Caco-2 (cell line): Measurements from ENCODE around the gene SLC35B4. TPM values are rescaled to one million over a fixed set of nuclear protein-coding genes. Genes with fewer than 3 reads are reported as not detected.
"Not testable (repeated sequence)": the region's sequence is repeated elsewhere in the genome, so short reads cannot be mapped to it uniquely, and the experiment has no call there.

Source experiments
- BruUV-seq: library from RNA; stranded (reverse); fragments of 400-500 nt; replicated peaks from 2 replicates; lab custom pipeline; 2021; lab: Mats Ljungman, UMichigan
- CTCF ChIA-PET: fragments of 300-600 bp; sonication (Branson Sonifier 250); formaldehyde crosslinking; loops from one replicate; lab custom pipeline; 2022; ENCODE audit warnings: antibody characterized with exemption; lab: Charles Lee
- POLR2A ChIA-PET: fragments of 300-600 bp; sonication (Branson Sonifier 250); formaldehyde crosslinking; loops from one replicate; lab custom pipeline; 2022; ENCODE audit warnings: antibody characterized with exemption; lab: Charles Lee
- DNase-seq, 2 experiments: peaks; one replicate each; pipeline versions ENCODE4 v3.0.0 to v3.0.0-alpha.2; 2020 to 2022
- H3K27me3 ChIP-seq: replicated peaks from 2 replicates; pipeline ENCODE4 v1.6.0; 2011; ENCODE audit warnings: low read length; ENCODE audit not compliant: control insufficient read depth, insufficient read depth
- H3K36me3 ChIP-seq: 2 replicates; pipeline ENCODE4 v1.5.1; 2011; ENCODE audit warnings: low read length; ENCODE audit not compliant: control insufficient read depth, insufficient read depth
- H3K4me1 ChIP-seq: fragments of 250-450 bp; sonication (Bioruptor Pico); 2 replicates; pipeline ENCODE4 v1.5.1; 2020; ENCODE audit warnings: mild to moderate bottlenecking
- H3K4me3 ChIP-seq: 2 replicates; pipeline ENCODE4 v1.5.1; 2011; ENCODE audit warnings: low read depth, mild to moderate bottlenecking, control low read depth, low read length
- H3K9me3 ChIP-seq: fragments of 250-450 bp; sonication (Bioruptor Pico); 2 replicates; pipeline ENCODE4 v1.5.1; 2020; ENCODE audit warnings: mild to moderate bottlenecking, moderate library complexity
- H3K27ac Mint-ChIP-seq: one replicate; pipeline ENCODE4 v1.8.0; 2022; ENCODE audit warnings: mixed read lengths; ENCODE audit not compliant: unreplicated experiment
- H3K27me3 Mint-ChIP-seq: one replicate; pipeline ENCODE4 v1.8.0; 2022; ENCODE audit warnings: mixed read lengths; ENCODE audit not compliant: insufficient read depth, unreplicated experiment
- H3K36me3 Mint-ChIP-seq: one replicate; pipeline ENCODE4 v1.8.0; 2022; ENCODE audit warnings: mild to moderate bottlenecking, mixed read lengths; ENCODE audit not compliant: insufficient read depth, unreplicated experiment
- H3K4me1 Mint-ChIP-seq: one replicate; pipeline ENCODE4 v1.8.0; 2022; ENCODE audit warnings: low read depth, mixed read lengths; ENCODE audit not compliant: unreplicated experiment
- H3K4me3 Mint-ChIP-seq: one replicate; pipeline ENCODE4 v1.8.0; 2022; ENCODE audit warnings: mild to moderate bottlenecking, moderate library complexity, mixed read lengths; ENCODE audit not compliant: unreplicated experiment
- H3K9me3 Mint-ChIP-seq: one replicate; pipeline ENCODE4 v1.8.0; 2022; ENCODE audit warnings: mixed read lengths; ENCODE audit not compliant: unreplicated experiment
- CTCF ChIP-seq, 2 experiments: fragments of 200-600 bp in 1 of 2; IDR thresholded peaks; 1 replicate in 1 of 2; 2 replicates in 1 of 2; pipeline versions ENCODE4 v1.5.1 to v1.8.0; 2011 to 2022; ENCODE audit warnings: antibody characterized with exemption in 1 of 2, control low read depth in 1 of 2, inconsistent platforms in 1 of 2, low read depth in 1 of 2, low read length in 1 of 2, mild to moderate bottlenecking in 1 of 2, moderate library complexity in 1 of 2; ENCODE audit not compliant: insufficient read depth in 1 of 2, severe bottlenecking in 1 of 2, unreplicated experiment in 1 of 2
- intact Hi-C: fragments of 100-400 bp; cut with micrococcal nuclease; formaldehyde crosslinking; loops from one replicate; pipeline ENCODE4 v1.10.0; 2022; ENCODE audit not compliant: unreplicated experiment
- total RNA-seq: library from RNA; stranded (reverse); gene quantifications from 2 replicates; pipeline ENCODE4 v1.2.3, GENCODE V29; 2022

Gene SLC35B4
- total RNA-seq, 1 experiment from 2014 or later, result 18.2 TPM

- Histone ChIP-seq H3K27me3 (no peaks in the 10 kb centered on the region), H3K9me3 (no peaks in the 10 kb centered on the region), H3K4me1 (no peaks in the 10 kb centered on the region), H3K36me3 (no peaks in the 10 kb centered on the region), H3K4me3 (no peak overlapping the region)
- Mint-ChIP-seq H3K36me3 (peaks cover 7% of the 10 kb centered on the region), H3K27me3 (no peaks in the 10 kb centered on the region), H3K9me3 (no peaks in the 10 kb centered on the region), H3K4me3 (no peak overlapping the region), H3K27ac (no peak overlapping the region), H3K4me1 (no peaks in the 10 kb centered on the region)
- intact Hi-C loops, result no loop called here
- ChIA-PET CTCF (no interaction called here), POLR2A (no interaction called here)
- no peak for TF ChIP-seq CTCF (IDR thresholded peaks at IDR 0.05; ENCODE audit: insufficient read depth in 1 of 2, low read depth in 1 of 2, low read length in 1 of 2, severe bottlenecking in 1 of 2, unreplicated experiment in 1 of 2)
- BruUV-seq, result no TSS peak
- no peak for DNase-seq
These were observed 15.7 kb downstream of the SLC35B4 start for GRCh38 chr7:134300988-134301387.

GRCh38 chr7:134298902-134299683 is 17.6 kb downstream of the SLC35B4 start:
- no peaks in the 10 kb centered on the region for H3K9me3 ChIP-seq
- H3K36me3 ChIP-seq, result peaks cover 1% of the 10 kb centered on the region; the same call in 1 of the 2 replicates
- intact Hi-C loops, result no loop called here
- BruUV-seq, result no TSS peak
- DNase-seq, result no peak
- ChIA-PET CTCF (no interaction called here), POLR2A (no interaction called here)
- no peaks in the 10 kb centered on the region for H3K27me3 ChIP-seq
- H3K9me3 Mint-ChIP-seq, result no peaks in the 10 kb centered on the region
- peaks cover 9% of the 10 kb centered on the region for H3K36me3 Mint-ChIP-seq
- no peak overlapping the region for H3K27ac Mint-ChIP-seq
- H3K4me3 ChIP-seq, result no peak overlapping the region
- H3K4me1 ChIP-seq, result no peaks in the 10 kb centered on the region
- no peaks in the 10 kb centered on the region for H3K27me3 Mint-ChIP-seq
- TF ChIP-seq CTCF (IDR thresholded peaks at IDR 0.05; ENCODE audit: insufficient read depth in 1 of 2, low read depth in 1 of 2, low read length in 1 of 2, severe bottlenecking in 1 of 2, unreplicated experiment in 1 of 2), result no peak
- H3K4me1 Mint-ChIP-seq, result no peaks in the 10 kb centered on the region
- no peak overlapping the region for H3K4me3 Mint-ChIP-seq

GRCh38 chr7:134297489-134297888 is 19.2 kb downstream of the SLC35B4 start:
- no peaks in the 10 kb centered on the region for H3K9me3 Mint-ChIP-seq
- DNase-seq, result no peak
- no peaks in the 10 kb centered on the region for H3K4me1 Mint-ChIP-seq
- Histone ChIP-seq H3K4me3 (no peak overlapping the region), H3K27me3 (no peaks in the 10 kb centered on the region), H3K9me3 (no peaks in the 10 kb centered on the region), H3K4me1 (no peaks in the 10 kb centered on the region), H3K36me3 (peaks cover 1% of the 10 kb centered on the region; the same call in 1 of the 2 replicates)
- no peak overlapping the region for H3K4me3 Mint-ChIP-seq
- no peak overlapping the region for H3K27ac Mint-ChIP-seq
- intact Hi-C loops, result no loop called here
- no TSS peak for BruUV-seq
- ChIA-PET CTCF (no interaction called here), POLR2A (no interaction called here)
- no peaks in the 10 kb centered on the region for H3K27me3 Mint-ChIP-seq
- peaks cover 11% of the 10 kb centered on the region for H3K36me3 Mint-ChIP-seq
- TF ChIP-seq CTCF (IDR thresholded peaks at IDR 0.05; ENCODE audit: insufficient read depth in 1 of 2, low read depth in 1 of 2, low read length in 1 of 2, severe bottlenecking in 1 of 2, unreplicated experiment in 1 of 2), result no peak

- intact Hi-C loops, POLR2A ChIA-PET, H3K9me3 Mint-ChIP-seq, BruUV-seq, H3K27ac Mint-ChIP-seq, H3K4me1 ChIP-seq, CTCF ChIA-PET, H3K4me3 ChIP-seq, H3K27me3 ChIP-seq, H3K4me3 Mint-ChIP-seq, DNase-seq, H3K4me1 Mint-ChIP-seq, H3K27me3 Mint-ChIP-seq, H3K9me3 ChIP-seq, H3K36me3 ChIP-seq: not testable (repeated sequence)
- H3K36me3 Mint-ChIP-seq, result peaks cover 11% of the 10 kb centered on the region
These were observed 20.7 kb downstream of the SLC35B4 start for GRCh38 chr7:134295982-134296381.
